Measurements from ENCODE around the gene GRAP2. TPM values are rescaled to one million over a fixed set of nuclear protein-coding genes. Genes with fewer than 3 reads are reported as not detected.

Gene GRAP2
- total and polyA plus RNA-seq, 2 donors (not counting 3 experiments of a cell fraction or from before 2014, with no cell fraction given): 0.04 TPM; not detected in 1

DNA sequence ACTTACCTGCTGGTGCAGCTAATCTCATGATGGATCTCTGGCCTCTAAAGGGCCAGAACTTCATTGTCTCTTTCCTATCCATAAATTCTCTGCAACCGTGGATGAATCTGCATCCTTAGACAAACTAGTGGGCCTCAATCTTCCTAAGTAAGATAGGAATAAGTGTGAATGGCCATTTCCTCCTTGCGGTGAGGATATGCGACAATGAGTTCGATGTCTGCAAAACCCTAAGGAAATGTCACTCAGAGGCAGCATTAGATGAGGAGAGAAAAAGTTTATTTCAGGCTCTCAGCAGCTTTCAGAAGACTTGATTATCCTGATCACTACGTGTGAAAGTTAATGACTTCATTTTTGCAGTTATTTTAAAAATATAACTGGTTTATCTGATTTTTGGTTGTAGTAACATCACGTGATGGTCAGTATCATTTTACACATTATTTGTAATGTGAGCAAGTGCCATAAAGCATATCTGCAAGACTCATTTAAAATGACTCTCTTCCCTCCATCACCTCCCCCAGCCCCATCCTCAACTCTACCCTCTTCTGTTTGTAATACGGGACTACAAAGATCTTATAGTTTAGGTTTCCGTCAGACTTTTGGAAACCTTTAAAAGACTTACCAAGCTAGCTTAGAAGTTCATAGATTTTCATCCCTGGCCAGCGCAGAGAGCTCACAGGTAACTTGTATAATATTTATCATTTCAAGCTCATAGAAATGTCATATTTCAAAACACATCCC, 10.2 kb downstream of the GRAP2 start:
- Histone ChIP-seq H3K9me1 (replicated peaks; ENCODE audit: control insufficient read depth, extremely low read depth, insufficient read depth, low read length) (no peaks in the 10 kb centered on the region), H3K27me3 (ENCODE audit: control insufficient read depth in 2 of 2, insufficient read depth in 2 of 2, low read length in 2 of 2) (peaks cover 7 to 17% of the 10 kb centered on the region in 2 experiments), H3K4me2 (ENCODE audit: insufficient read depth, low read length) (no peak overlapping the region), H3K4me1 (ENCODE audit: control insufficient read depth, extremely low read depth, insufficient read depth, low read length) (no peaks in the 10 kb centered on the region), H3K27ac (ENCODE audit: insufficient read depth, low read depth, low read length) (no peak overlapping the region), H3K36me3 (ENCODE audit: control insufficient read depth in 2 of 2, extremely low read depth in 1 of 2, insufficient read depth in 2 of 2, low read length in 2 of 2) (no peaks in the 10 kb centered on the region), H3K4me3 (replicated peaks in 1 of 3; ENCODE audit: insufficient read depth in 1 of 3, low read depth in 1 of 3, low read length in 3 of 3) (no peak overlapping the region), H2AFZ (ENCODE audit: low read depth, low read length) (no peak overlapping the region), H3K79me2 (ENCODE audit: control insufficient read depth, insufficient read depth, low read length) (no peaks in the 10 kb centered on the region), H3K9ac (replicated peaks; ENCODE audit: extremely low read depth, insufficient read depth, low read length) (no peak overlapping the region), H3K9me3 (replicated peaks; ENCODE audit: control insufficient read depth, insufficient read depth, low read length) (no peaks in the 10 kb centered on the region), H4K20me1 (replicated peaks; ENCODE audit: control insufficient read depth, extremely low read depth, insufficient read depth, low read length) (no peaks in the 10 kb centered on the region)
- FAIRE-seq: no peak
- no TSS peak for BruUV-seq (replicated peaks)
- TF ChIP-seq POLR2AphosphoS5 (IDR thresholded peaks at IDR 0.05; ENCODE audit: insufficient read depth, low read depth, low read length): no peak
- no peak for TF ChIP-seq JUN (IDR thresholded peaks at IDR 0.05; ENCODE audit: borderline replicate concordance, insufficient read depth, insufficient read length, low read depth)
- no peak for DNase-seq (ENCODE audit: low read depth, low spot score)
- intact Hi-C loops (cut with micrococcal nuclease): no loop called here
- dilution Hi-C loops (cut with MboI; ENCODE audit: extremely low pct_ligation_motif_present, low sequenced_read_pairs): no loop called here
- ChIA-PET CTCF (no interaction called here), POLR2A (no interaction called here)

DNA sequence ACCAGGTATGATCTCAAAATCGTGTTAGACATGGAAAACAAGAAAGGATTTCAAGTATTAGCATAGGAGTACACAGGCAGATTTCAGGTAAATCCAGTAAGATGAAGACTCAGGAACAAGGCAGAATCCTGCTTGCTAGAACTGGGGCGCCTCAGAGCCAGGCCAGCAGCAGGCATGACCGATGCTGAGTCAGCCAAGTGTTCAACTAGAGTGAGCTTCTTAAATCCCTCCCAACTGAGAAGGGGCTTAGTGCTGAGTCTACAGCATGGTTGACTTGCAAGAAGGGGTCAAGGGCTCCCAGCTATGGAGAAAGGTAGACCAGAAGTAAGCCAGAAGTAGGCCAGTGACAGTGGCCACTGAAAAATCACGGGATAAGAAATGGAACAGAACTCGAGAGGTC, 12.4 kb downstream of the GRAP2 start:
- Histone ChIP-seq H3K79me2 (ENCODE audit: control insufficient read depth, insufficient read depth, low read length) (no peaks in the 10 kb centered on the region), H3K27ac (ENCODE audit: insufficient read depth, low read depth, low read length) (no peak overlapping the region), H3K4me1 (ENCODE audit: control insufficient read depth, extremely low read depth, insufficient read depth, low read length) (no peaks in the 10 kb centered on the region), H3K9me1 (replicated peaks; ENCODE audit: control insufficient read depth, extremely low read depth, insufficient read depth, low read length) (no peaks in the 10 kb centered on the region), H4K20me1 (replicated peaks; ENCODE audit: control insufficient read depth, extremely low read depth, insufficient read depth, low read length) (no peaks in the 10 kb centered on the region), H3K9ac (replicated peaks; ENCODE audit: extremely low read depth, insufficient read depth, low read length) (no peak overlapping the region), H3K9me3 (replicated peaks; ENCODE audit: control insufficient read depth, insufficient read depth, low read length) (no peaks in the 10 kb centered on the region), H3K36me3 (ENCODE audit: control insufficient read depth in 2 of 2, extremely low read depth in 1 of 2, insufficient read depth in 2 of 2, low read length in 2 of 2) (no peaks in the 10 kb centered on the region), H3K27me3 (ENCODE audit: control insufficient read depth in 2 of 2, insufficient read depth in 2 of 2, low read length in 2 of 2) (peaks cover 9 to 26% of the 10 kb centered on the region in 2 experiments), H3K4me3 (replicated peaks in 1 of 3; ENCODE audit: insufficient read depth in 1 of 3, low read depth in 1 of 3, low read length in 3 of 3) (no peak overlapping the region), H2AFZ (ENCODE audit: low read depth, low read length) (no peak overlapping the region), H3K4me2 (ENCODE audit: insufficient read depth, low read length) (no peak overlapping the region)
- dilution Hi-C loops (cut with MboI; ENCODE audit: extremely low pct_ligation_motif_present, low sequenced_read_pairs) (no loop called here), intact Hi-C loops (cut with micrococcal nuclease) (loop anchor here (1.0 kb wide), 1 partner anchor 29 kb away; no protein-coding TSS in a partner anchor)
- BruUV-seq (replicated peaks): no TSS peak
- DNase-seq (ENCODE audit: low read depth, low spot score) (no peak), FAIRE-seq (no peak)
- TF ChIP-seq MYC (IDR thresholded peaks at IDR 0.05; ENCODE audit: low read depth, low read length): no peak
- TF ChIP-seq JUN (IDR thresholded peaks at IDR 0.05; ENCODE audit: borderline replicate concordance, insufficient read depth, insufficient read length, low read depth): no peak
- ChIA-PET CTCF (no interaction called here), POLR2A (no interaction called here)

All from endothelial cell of umbilical vein (primary cell).